Activated naive CD4-positive, alpha-beta T cell treated with Interleukin-2 at 50 U/mL for 16 hours (primary cell): ENCODE data around the gene WDR7.
A peak's percentile ranks its signal among the peaks of the same experiment; 100 is the strongest.

Experiments used
- DNase-seq: peaks from one replicate; pipeline ENCODE4 v3.0.0-alpha.2; 2020

WDR7 gene

GRCh38 chr18:57052173-57052572 lies 401.0 kb downstream of the WDR7 start:
- no peak for DNase-seq

DNA sequence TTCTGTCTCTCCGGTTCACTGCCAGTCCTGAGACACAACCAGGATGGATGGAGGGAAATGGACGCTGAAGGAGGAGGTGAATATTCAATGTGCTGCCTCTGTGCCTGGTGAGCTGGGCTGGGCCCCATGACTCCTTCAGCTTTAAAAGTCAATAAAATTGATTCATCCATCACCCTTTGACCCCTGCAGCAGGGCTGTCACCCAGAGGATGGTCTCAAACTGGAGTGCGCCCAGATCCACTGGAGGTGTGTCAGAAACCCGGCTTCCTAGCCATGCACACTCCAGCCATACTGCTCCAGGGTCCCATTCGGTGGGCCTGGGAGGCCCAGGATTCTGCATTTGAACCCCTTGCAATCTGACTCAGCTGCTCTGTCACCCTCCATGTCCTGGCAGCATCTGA lies 401.6 kb downstream of the WDR7 start:
- DNase-seq, result no peak

- no peak for DNase-seq
These were observed 403.7 kb downstream of the WDR7 start for GRCh38 chr18:57054891-57055290.

DNA sequence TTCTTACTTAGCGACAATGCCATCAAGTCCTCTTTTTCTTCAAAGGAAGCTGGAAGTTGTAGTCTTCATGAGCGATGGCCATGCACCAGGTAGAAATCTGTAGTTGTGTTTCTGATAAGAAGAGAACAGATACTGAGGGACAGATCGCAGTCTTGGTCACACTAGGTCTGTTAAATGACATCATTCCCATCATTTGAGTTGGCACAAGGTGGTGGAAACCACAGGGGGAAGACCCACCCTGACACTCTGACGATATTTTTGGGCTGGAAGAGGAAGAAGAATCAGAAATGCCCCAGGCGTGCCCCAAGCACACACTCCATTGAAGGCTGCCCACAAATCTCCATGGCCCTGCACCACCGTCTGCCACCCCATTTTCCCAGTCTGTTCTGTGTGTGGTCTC lies 406.7 kb downstream of the WDR7 start:
- no peak for DNase-seq

GRCh38 chr18:57058734-57059133 lies 407.6 kb downstream of the WDR7 start:
- DNase-seq, result no peak

DNA sequence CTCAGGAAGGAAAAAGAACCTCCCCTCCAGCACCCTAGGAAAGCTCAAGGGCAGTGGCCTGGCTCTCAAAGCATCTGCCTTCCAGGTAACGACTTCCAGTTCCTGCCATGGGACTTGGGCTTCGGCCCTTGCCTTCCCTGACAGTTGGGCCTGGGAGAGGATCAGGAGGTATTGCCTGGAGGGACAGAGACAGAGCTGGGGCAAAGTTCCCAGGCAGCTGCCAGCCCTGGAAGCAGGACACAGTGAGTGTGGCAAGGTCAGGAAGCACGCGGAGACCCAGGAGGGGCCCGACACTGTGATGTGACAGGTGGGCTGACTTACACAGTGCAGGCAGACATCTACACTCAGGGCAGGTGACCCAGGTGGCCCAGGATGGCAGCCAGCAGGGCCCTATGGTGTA lies 408.2 kb downstream of the WDR7 start:
- no peak for DNase-seq

- DNase-seq, result no peak
These were observed 409.7 kb downstream of the WDR7 start for GRCh38 chr18:57060814-57061213.

DNA sequence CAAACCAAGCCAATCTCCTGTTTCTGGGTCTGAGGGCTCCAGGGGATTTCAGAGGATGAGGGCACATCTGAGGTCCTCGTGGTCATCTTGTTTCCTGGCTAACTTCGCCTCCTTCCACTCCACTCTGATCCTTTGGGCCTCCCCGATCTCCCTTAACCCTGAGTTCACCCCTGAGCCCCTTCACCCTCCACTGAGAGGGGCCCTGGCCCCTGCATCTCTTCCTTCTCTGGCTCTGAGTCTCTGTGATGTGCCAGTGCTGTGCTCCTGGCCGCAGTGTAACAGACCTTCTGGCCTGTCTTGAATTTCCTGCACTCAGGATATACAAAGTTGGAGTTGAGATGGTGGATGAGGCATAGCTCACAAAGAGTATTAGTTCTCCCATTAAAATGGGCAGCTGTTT lies 411.0 kb downstream of the WDR7 start:
- no peak for DNase-seq

DNA sequence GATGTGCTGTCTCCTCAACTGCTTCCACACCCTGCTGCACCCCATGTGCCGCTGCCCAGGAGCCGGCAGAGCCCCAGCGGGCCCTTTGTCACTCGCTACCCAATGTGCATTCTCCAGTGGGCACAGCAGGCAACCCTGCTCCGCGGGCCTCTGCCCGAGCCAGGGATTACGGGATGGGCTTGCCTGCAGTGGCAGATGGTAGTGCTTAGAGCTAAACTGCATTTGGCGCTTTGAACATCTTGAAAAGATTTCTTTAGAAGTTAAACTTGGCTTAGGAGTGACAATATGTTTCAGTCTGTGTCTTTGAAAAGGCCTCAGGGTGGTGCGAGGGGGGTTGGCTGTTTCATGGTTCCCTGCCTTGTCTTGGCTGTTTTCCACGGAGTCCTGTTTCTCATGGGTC lies 411.7 kb downstream of the WDR7 start:
- DNase-seq, result no peak

GRCh38 chr18:57063601-57064103 lies 412.5 kb downstream of the WDR7 start:
- no peak for DNase-seq

DNA sequence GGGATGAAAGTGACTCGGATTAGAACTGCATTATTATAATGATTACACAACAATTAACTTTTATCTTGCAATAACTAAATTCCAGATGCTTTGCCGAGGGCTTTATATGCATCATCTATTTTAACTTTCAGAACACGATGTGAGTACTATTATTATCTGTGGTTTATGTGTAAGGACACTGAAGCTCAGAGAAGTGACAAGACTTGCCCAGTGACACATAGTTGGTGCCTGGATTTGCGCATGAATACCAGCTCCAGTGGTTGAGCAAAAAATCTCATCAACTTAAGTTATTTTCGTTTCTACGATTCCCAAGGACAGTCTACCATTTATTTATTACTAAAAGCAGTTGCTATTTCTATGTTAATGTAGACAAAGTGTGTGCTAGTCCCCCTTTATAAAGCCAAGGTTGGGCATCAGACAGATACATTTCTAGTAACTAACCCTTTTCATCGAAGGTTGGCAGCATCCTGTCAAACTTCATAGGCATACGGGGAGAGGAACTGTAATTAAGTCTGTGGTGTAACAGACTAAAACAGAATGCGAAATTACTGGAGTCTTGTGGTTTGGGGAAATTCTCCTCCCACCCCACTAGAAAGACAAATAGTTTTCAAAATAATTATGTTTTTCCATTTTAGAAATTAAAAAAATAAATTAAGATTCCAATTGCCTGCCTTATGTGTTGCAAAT lies 422.5 kb downstream of the WDR7 start:
- DNase-seq, result no peak

DNA sequence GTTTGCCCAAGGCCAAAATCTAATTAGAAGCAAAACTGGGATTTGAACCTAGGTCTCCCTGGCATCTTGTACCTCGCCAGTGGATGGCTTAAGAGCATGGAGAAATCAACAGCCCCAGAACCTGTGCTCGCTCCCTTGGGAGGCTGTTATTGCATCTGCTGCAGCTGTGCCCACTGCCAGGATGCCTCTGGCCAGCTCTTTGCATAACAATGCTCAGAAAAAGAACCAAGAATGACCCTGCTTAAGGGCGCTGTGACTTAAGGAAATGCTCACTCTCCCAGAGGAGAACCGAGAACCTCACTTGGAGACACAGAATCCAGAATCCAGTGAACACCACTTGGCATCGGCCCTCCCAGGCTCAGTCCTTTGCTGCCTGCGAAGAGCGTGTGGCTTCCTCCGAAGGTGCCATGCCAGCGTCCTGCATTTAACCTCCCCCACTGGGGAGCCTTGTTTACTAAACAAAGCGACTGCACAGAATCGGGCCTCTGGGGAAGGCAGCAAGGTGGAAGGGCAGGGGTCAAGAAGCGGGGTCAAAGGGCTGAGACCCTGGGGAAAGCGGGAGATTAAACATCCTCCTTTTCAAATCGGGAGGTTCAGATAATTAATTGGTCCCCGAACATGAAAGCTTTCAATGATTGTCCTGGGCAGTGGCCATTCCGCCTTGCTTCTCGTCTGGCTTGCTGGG lies 424.7 kb downstream of the WDR7 start:
- DNase-seq, result no peak

- DNase-seq, result no peak
These were observed 426.0 kb downstream of the WDR7 start for GRCh38 chr18:57077005-57077765.

- DNase-seq, result peak; percentile 3
These were observed 426.8 kb downstream of the WDR7 start for GRCh38 chr18:57077786-57078552.

- no peak for DNase-seq
These were observed 427.5 kb downstream of the WDR7 start for GRCh38 chr18:57078614-57079013.

GRCh38 chr18:57080479-57080878 lies 429.3 kb downstream of the WDR7 start:
- no peak for DNase-seq

- no peak for DNase-seq
These were observed 430.7 kb downstream of the WDR7 start for GRCh38 chr18:57081899-57082298.

GRCh38 chr18:57083485-57083884 lies 432.3 kb downstream of the WDR7 start:
- no peak for DNase-seq

DNA sequence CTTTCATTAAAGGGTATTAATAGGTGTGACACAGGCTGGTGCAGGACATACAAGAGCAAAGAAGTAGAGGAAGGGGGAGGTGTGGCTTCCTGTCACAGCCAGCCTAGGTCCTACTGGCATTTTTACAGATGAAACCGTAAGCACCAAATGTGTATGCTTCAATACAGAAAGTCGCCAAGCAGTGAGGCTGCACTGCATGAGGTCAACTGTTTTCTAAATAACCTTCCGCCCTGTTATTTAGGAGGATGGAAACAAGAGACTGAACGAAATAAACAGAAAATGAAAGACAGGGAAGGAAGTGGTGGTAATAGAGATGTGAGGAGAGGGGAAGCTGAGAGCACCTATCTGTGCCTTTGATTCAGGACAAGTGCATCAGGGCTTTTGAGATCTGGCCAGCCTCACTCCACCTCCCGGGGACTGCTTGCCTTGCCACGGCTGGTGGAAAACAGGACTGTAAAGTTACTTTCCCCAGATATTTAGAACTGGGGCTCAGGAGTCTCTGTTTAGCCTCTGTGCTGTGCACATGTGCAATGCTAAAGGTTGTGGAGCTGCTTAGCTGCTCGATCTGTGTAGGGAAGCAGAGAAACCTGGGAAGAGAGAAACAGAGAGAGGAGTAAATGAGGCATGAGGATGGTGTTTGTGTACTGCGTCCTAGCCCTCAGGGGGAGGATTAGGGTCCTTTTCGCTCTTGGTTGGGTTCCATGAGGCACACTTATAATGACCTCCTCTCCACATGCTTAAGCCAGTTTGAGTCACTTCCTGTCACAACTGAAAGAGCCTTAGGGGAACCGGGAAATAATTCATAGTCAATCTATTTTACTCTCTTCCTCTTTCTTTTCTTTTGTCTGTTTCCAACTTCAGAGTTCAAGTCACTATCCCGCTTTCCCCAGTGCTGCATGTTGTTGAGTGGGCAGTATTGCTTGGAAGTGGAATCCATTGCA lies 433.4 kb downstream of the WDR7 start:
- no peak for DNase-seq

DNA sequence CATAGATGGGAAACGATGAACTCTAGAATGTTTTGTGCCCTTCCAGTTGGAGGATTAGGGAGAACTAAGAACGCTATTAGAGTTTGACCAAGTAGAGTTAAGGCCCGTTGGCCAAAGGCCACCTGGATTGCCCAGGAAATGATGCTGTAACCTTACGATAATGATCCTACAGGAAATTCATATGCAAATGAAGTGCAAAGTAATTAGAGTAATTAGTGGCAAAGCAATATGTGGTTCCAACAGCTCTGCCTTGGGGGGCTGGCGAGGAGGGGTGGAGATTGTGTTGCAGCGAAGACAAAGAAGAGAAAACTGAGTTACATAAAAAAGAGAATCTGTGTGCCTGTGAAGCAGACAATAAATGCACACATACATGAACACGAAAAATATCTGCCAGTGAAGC lies 434.2 kb downstream of the WDR7 start:
- no peak for DNase-seq

DNA sequence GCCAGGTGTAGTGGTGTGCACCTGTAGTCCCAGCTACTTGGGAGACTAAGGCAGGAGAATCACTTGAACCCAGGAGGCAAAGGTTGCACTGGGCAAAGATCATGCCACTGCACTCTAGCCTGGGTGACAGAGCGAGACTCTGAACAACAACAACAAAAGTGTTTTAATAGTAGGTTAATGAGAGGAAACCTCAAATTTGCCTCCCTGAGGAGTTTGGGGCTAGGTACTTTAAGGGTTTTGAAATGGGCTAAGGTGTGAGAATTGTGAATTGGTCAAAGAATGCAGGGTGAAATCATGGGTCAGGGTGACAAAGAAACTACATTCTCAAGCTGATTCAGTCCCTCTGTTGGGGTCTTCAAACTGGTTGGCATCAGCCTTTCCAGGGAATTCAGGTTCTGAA lies 435.0 kb downstream of the WDR7 start:
- DNase-seq, result no peak
